ENCODE data around the gene TNS3.

The TNS3 gene

GRCh38 chr7:47580811-47581331 is 1.0 kb downstream of the TNS3 start:
- no peak for DNase-seq

GRCh38 chr7:47580175-47580706 is 1.7 kb downstream of the TNS3 start:
- no peak for DNase-seq

GRCh38 chr7:47579458-47579857 is 2.5 kb downstream of the TNS3 start:
- DNase-seq = no peak

GRCh38 chr7:47578579-47579270 is 3.2 kb downstream of the TNS3 start:
- DNase-seq = no peak

GRCh38 chr7:47577321-47577919 is 4.5 kb downstream of the TNS3 start:
- DNase-seq = no peak

- DNase-seq = no peak
Measured at GRCh38 chr7:47576866-47577306, 5.0 kb downstream of the TNS3 start.

GRCh38 chr7:47576031-47576865 is 5.7 kb downstream of the TNS3 start:
- DNase-seq = no peak

- DNase-seq = no peak
Measured at GRCh38 chr7:47574482-47575329, 7.2 kb downstream of the TNS3 start.

GRCh38 chr7:47573758-47574481 is 8.0 kb downstream of the TNS3 start:
- DNase-seq = no peak

GRCh38 chr7:47572939-47573757 is 8.8 kb downstream of the TNS3 start:
- no peak for DNase-seq

GRCh38 chr7:47572094-47572445 is 9.8 kb downstream of the TNS3 start:
- DNase-seq = no peak

GRCh38 chr7:47571331-47572093 is 10.4 kb downstream of the TNS3 start:
- no peak for DNase-seq

- DNase-seq = no peak
Measured at GRCh38 chr7:47570649-47571050, 11.3 kb downstream of the TNS3 start.

- DNase-seq = no peak
Measured at GRCh38 chr7:47568547-47568946, 13.4 kb downstream of the TNS3 start.

GRCh38 chr7:47568056-47568455 is 13.9 kb downstream of the TNS3 start:
- DNase-seq = no peak

GRCh38 chr7:47565640-47566250 is 16.2 kb downstream of the TNS3 start:
- no peak for DNase-seq

GRCh38 chr7:47563521-47563920 is 18.4 kb downstream of the TNS3 start:
- DNase-seq = no peak

- DNase-seq = no peak
Measured at GRCh38 chr7:47561715-47562446, 20.0 kb downstream of the TNS3 start.

Measured in activated CD4-positive, alpha-beta T cell treated with anti-CD3 and anti-CD28 coated beads, Interleukin-2, Interleukin-6, amounts not matched to agents 100 ng/mL and 50 ng/mL, durations not matched to agents 16 hours and 8 hours (primary cell).